HG02798 (cell line): ENCODE data around the gene PLA1A.
"Not testable (repeated sequence)": the region's sequence is repeated elsewhere in the genome, so short reads cannot be mapped to it uniquely, and the experiment has no call there.

Source experiments
- ATAC-seq: cut with Tn5 transposase; IDR thresholded peaks from one replicate; pipeline ENCODE4 v1.9.1; 2021; ENCODE audit warnings: mild to moderate bottlenecking; ENCODE audit not compliant: unreplicated experiment, poor library complexity

The PLA1A gene

DNA sequence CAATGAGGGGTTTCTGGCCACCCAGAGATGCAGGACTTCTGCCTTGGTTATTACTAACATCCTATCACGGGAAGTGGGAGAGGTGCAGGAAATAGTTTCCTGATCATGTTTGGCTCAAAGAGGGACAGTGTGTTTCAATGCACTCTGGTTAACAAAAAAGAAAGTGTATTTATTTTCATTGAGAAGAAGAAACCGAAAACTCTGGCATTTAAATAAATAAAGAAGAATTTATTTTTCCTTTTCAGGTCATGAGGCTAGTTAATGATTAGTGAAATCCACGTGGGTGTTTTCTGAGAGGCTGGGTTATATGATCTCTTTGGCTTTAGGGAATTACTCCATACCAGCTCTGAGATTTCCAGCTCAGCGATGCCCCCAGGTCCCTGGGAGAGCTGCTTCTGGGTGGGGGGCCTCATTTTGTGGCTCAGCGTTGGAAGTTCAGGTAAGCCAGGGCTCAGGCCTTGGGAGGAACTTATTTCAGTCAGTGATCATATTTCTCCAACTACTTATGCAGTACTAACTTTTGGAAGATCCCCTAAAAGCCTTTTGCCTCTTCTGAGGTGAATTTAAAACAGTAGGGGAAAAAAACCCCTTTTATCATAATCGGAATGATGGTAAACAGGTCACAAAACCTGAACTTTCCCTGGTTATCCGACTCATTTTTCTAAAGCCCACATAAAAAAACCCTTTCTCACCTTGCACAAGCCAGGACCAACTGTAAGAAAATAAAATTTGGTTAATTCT is at the start of gene PLA1A:
TSS of gene PLA1A (plus strand) at position 338 of the 741 bp plus-strand sequence. CDS start at position 367, 29 bp downstream.
- no peak for ATAC-seq

DNA sequence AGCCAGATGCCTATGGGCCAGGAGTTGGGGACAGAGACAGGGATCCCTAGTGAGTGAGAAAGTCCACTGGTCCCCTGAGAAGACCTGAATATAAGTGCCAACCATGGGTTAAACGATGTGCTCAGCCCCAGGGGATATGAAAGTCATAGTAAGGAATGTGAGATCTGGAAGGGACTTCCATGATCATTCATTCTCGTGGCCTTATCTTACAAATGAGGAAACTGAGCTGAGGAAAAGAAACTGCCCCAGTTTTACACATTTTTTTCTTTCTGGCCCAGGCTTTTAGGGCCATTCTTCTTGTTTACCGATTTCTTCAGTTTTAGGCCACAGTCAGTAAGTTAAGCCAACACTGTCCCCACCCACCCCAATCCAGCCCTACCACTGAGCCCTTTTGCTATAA is 49.3 kb upstream of the PLA1A start:
- ATAC-seq, result no peak

DNA sequence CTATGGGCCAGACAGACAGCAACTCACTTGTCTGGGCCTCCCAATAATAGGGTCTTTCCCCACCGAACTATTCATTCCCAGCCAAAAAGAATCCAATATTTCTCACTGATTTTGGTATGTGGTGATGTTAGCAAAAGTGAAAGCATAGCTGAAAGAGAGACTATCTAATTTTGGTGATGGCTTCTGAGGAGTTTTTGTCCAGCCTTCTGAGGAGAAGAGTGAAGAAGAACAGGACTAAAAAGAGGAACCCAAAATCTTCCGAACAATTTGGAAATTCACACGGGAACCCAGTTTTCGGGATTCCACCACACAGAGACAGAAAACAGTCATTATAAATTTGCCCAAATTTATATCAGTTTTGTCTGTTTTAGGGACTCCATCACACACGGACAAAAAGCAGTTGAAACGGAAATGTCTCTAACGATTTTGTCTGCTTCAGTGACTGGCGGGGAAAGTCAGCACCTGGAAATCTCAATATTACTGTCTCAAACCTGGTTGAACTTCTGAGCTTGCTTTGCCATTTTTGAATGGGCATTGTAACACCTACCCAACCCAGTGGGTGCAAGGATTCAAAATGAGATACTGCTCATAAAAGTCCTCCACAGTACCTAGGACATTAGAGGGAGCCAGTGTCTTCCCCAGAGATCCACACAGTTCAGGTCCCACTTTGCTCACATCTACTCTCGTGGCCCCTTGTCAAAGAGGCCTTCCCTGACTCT is 47.3 kb upstream of the PLA1A start:
- peak; percentile 32 for ATAC-seq

DNA sequence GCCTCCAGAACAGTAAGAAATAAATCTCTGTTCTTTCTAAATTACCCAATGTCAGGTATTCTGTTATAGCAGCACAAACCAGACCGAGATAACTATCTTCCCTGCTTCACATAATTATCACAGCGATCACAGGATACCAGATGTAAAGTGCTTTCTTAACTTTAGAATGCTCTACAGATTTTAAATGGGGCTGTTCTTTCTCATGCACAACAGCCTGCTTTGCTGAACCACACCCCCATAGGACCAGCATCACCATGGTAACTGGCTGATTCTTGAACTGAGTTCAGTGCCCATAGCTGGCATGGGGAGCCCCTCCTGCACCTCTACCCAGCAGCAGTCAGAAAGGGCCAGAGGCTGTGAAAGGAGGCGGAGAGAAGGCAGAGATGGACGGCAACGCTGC is 46.1 kb upstream of the PLA1A start:
- no peak for ATAC-seq

DNA sequence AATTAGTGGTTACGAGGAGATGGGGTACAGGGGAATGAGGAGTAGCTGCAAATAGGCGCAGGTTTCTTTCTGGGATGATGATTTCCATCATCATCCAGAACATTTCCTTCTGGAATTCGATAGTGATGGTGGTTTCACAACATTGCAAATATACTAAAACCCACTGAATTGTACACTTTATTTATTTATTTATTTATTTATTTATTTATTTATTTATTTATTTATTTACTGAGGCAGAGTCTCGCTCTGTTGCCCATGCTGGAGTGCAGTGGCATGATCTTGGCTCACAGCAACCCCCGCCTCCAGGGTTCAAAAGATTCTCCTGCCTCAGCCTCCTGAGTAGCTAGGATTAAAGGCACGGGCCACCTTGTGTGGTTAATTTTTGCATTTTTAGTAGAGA is 44.8 kb upstream of the PLA1A start:
- not testable (repeated sequence) for ATAC-seq

GRCh38 chr3:119553823-119554415 is 43.8 kb upstream of the PLA1A start:
- ATAC-seq, result no peak

- ATAC-seq, result no peak
Observed at GRCh38 chr3:119555309-119555735, 42.4 kb upstream of the PLA1A start.

DNA sequence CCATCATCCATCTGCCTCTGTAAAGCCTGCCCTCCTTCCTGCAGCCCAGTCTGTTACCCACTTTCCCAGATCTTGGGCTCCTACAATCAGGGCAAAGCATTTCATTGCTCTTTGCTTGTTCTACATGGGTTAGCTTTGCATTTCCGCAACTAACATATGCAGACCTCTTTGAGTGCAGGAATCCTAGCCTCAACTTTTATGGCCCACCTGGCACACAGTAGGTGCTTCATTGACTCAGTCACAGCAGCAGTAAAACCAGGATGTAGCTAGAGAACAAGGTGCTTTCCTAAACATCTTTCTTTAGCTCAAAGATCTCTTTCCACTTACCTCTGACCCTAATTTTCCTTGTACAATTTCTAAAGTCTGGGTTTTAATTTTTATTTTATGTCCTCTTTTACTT is 41.8 kb upstream of the PLA1A start:
- no peak for ATAC-seq

GRCh38 chr3:119557192-119557876 is 40.4 kb upstream of the PLA1A start:
- no peak for ATAC-seq

DNA sequence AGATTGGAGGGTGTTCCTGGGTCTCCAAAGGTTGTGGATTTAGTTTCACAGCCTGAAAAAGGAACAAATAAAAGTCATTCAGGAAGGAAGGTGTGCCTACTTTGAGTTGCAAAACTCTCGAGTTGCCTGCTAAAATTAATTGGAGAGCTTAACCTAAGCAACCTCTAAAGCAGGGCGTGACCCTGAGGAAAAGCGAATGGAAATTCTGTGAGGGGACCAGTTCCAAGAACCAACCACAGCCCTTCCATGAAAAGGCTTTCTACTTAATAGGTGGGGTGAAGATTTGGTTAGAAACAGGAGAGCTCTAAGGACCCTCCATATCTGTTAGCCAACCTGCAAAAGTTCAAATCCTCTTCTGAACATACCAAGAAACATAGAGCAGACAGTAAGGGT is 39.8 kb upstream of the PLA1A start:
- no peak for ATAC-seq

DNA sequence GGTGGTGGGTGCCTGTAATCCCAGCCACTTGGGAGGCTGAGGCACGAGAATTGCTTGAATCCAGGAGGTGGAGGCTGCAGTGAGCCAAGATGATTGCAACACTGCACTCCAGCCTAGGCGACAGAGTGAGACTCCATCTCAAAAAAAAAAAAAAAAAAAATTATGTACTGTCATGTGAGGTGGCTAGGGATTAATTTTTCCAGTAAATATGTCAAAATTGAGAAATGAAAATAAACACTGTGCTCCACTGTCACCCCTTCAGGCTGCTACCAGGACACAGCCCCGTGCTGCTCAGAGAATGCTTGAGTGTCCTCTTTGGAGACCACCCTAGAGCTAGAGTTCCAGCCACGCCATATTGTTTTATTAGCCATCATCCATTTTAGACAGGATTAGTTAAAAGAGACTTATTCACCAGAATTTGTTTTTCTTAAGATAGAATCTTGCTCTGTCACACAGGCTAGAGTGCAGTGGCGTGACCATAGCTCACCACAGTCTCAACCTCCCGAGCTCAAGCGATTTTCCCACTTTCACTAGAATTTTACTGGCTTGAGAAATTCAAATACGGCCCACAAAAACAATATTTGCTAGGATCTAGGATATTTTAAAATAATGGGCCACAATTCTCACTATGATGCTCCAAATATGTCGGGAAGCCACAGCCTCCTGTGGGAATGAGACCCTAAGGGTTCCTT is 38.9 kb upstream of the PLA1A start:
- ATAC-seq, result no peak

- peak; percentile 65 for ATAC-seq
Observed at GRCh38 chr3:119559441-119559963, 38.2 kb upstream of the PLA1A start, which contains the start of gene CD80. CD80 (minus strand) TSS chr3:119559614; CDS start chr3:119557728, 1,886 bp downstream.

- ATAC-seq, result no peak
Observed at GRCh38 chr3:119560160-119560559, 37.5 kb upstream of the PLA1A start.

GRCh38 chr3:119562307-119562961 is 35.3 kb upstream of the PLA1A start:
- ATAC-seq, result peak; percentile 76

GRCh38 chr3:119563334-119563733 is 34.4 kb upstream of the PLA1A start:
- ATAC-seq, result not testable (repeated sequence)

- ATAC-seq, result no peak
Observed at GRCh38 chr3:119569156-119569555, 28.5 kb upstream of the PLA1A start.

DNA sequence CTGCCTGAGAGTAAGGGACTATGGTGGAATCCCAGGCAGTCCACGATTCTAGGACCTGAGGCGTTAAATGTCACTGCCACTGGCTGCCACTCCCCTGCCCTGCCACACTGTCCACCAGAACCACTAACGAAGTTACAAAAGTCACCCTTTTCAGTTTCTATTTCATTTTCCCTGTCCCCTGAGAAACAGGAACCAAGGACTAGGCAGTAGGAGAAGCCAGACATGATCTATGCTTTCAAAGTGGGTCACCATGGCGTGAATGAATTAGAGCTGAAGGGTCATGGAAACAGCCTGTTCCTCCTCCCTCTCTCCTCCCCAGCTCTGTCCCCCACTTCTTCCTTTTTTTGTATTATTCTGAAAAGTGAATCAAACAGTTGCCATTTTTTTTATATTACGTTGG is 27.5 kb upstream of the PLA1A start:
- no peak for ATAC-seq

DNA sequence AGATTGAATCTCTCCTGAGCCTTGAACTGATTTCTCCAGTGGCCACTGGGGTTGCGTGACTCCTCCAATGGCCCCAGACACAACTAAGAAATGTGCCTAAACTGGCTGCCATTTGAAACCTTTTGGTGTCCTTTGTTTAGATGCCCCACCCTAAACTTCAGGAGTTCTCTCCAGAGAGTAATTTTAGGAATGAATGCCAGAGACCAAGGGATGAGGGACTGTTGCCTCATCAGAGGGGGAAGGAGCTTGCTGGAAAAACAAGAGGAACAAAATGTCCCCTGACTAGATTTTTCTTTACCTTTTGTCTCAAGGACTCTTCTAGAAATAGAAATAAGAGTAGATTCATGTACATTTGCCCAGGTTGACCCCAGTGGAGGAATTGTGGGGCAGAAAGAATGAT is 26.5 kb upstream of the PLA1A start:
- no peak for ATAC-seq

GRCh38 chr3:119571688-119572087 is 26.0 kb upstream of the PLA1A start:
- no peak for ATAC-seq
